Measurements from ENCODE around the gene ATP7A. TPM values are rescaled to one million over a fixed set of nuclear protein-coding genes. Genes with fewer than 3 reads are reported as not detected.
A peak's percentile ranks its signal among the peaks of the same experiment; 100 is the strongest.
"Not testable (repeated sequence)": the region's sequence is repeated elsewhere in the genome, so short reads cannot be mapped to it uniquely, and the experiment has no call there.

The ATP7A gene
- polyA plus RNA-seq, 2 of the 4 experiments (the other 2 are of a cell fraction) = 6.5 to 12.2 TPM

DNA sequence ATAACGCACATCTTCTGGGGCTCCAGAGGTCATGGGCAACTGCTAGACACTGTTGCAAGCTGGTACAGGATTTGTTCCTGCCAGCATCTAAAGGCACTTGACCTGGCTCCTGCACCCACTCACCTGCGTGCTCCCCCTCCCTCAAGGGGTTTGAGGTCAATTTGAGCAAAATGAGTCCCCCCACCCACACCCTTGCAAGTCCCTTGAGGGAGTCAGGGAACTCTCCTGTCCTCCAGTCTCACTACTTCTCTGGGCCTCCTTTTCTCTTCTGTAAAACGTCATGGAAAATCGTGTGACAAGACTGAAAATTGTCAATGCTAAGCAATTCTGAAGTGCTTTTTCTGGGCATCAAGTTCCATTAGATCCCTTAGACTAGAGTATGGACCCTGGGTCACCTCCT is 153.7 kb downstream of the ATP7A start:
- ATAC-seq (no peak), FAIRE-seq (no peak), DNase-seq (ENCODE audit: low read depth in 1 of 2, low spot score in 1 of 2) (no peak)
- Histone ChIP-seq H3K4me1 (peaks cover 36% of the 10 kb centered on the region), H3K9me3 (no peaks in the 10 kb centered on the region), H3K27ac (peak overlapping the region; percentile 73 to 84), H3K4me3 (no peak overlapping the region), H3K4me2 (peak overlapping the region; percentile 61; the same call in 1 of the 3 replicates)
- 72% methylated on average over 4 of the region's 4 CpGs for WGBS (ENCODE audit: missing lambda C conversion rate)
- ChIA-PET POLR2A (interaction anchor here (0.9 kb wide), 1 partner anchor 39 kb away, joined by 4 read pairs; the partner anchor contains the start of gene PGK1), CTCF (interaction anchor here (0.9 to 1.1 kb wide), 2 partner anchors 40 to 54 kb away, joined by 3 read pairs; partner anchors contain the start of gene PGK1)
- TF ChIP-seq HOXA7 (CRISPR knock-in tag; IDR thresholded peaks at IDR 0.05) = no peak
- TF ChIP-seq FOSB (CRISPR knock-in tag; IDR thresholded peaks at IDR 0.05) = no peak
- TF ChIP-seq SMC3 (IDR thresholded peaks at IDR 0.05) = no peak
- TF ChIP-seq NFE2L2 (conservative IDR thresholded peaks at IDR 0.05; ENCODE audit: low read length) = no peak
- no peak for TF ChIP-seq ZNF302 (CRISPR knock-in tag; IDR thresholded peaks at IDR 0.05)
- no peak for TF ChIP-seq EHMT2 (IDR thresholded peaks at IDR 0.05; ENCODE audit: low read depth)
- TF ChIP-seq CHD2 (IDR thresholded peaks at IDR 0.05; ENCODE audit: low read length, partially characterized antibody) = no peak

DNA sequence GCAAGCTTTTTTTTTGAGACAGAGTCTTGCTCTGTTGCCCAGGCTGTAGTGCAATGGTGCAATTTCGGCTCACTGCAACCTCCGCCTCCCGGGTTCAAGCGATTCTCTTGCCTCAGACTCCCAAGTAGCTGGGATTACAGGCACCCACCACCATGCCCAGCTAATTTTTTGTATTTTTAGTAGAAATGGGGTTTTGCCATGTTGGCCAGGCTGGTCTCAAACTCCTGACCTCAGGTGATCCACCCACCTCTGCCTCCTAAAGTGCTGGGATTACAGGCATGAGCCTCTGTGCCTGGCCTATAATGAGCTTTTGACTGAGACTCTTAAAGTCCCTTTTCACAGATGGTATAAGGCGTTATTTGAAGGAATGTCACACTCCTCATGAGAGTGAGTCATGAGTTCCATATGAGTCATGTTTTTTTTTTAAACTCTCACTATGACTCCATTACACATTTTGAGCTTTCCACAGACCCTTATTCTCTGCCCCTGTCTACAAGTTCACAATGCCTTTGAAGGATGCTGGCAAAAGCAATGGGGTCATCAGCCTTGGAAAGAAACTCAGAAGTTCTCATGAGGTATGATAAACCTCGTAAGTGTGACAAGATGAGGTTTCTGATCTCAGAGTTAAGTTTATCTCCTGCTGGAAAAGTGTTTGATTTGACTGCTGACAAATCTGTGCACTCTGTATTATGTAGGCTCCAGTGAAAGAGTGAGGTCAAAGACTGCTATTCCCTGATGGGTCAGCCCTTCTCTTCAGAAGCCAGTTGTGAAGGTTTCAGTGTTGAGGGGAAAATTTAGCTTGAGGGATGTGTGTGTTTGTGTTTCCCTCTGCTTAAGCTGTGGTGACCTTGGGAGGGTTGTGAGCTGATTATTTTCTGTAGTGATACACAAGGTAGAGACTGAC is 154.5 kb downstream of the ATP7A start:
- ChIA-PET CTCF (interaction anchor here (0.8 to 1.1 kb wide), 3 partner anchors 35 to 53 kb away, joined by 3 read pairs; partner anchors contain the start of gene PGK1), POLR2A (interaction anchor here (0.9 kb wide), 1 partner anchor 39 kb away, joined by 4 read pairs; the partner anchor contains the start of gene PGK1)
- H3K4me3 ChIP-seq, H3K9me3 ChIP-seq: not testable (repeated sequence)
- FAIRE-seq = peak; percentile 91
- 59% methylated on average over 6 of the region's 6 CpGs for WGBS (ENCODE audit: missing lambda C conversion rate)
- peak overlapping the region; percentile 61 for H3K4me2 ChIP-seq
- TF ChIP-seq FOSL2 (IDR thresholded peaks at IDR 0.05) = peak; percentile 80
- TF ChIP-seq FOSL2 (CRISPR knock-in tag; IDR thresholded peaks at IDR 0.05) = peak; percentile 93
- TF ChIP-seq, protein P1, sequence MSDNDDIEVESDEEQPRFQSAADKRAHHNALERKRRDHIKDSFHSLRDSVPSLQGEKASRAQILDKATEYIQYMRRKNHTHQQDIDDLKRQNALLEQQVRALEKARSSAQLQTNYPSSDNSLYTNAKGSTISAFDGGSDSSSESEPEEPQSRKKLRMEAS (IDR thresholded peaks at IDR 0.05) = 0 out of 2 replicates have a peak, but pooled peaks have one; percentile 31
- TF ChIP-seq JUNB (IDR thresholded peaks at IDR 0.05) = peak; percentile 55; the same call in 1 of the 2 replicates
- peak overlapping the region; percentile 73 to 84 for H3K27ac ChIP-seq
- peak; percentile 31 to 41 for DNase-seq (ENCODE audit: low read depth in 1 of 2, low spot score in 1 of 2)
- peak; percentile 63 to 70; a peak in 5 of 6 replicates for ATAC-seq
- peaks cover 42% of the 10 kb centered on the region for H3K4me1 ChIP-seq

DNA sequence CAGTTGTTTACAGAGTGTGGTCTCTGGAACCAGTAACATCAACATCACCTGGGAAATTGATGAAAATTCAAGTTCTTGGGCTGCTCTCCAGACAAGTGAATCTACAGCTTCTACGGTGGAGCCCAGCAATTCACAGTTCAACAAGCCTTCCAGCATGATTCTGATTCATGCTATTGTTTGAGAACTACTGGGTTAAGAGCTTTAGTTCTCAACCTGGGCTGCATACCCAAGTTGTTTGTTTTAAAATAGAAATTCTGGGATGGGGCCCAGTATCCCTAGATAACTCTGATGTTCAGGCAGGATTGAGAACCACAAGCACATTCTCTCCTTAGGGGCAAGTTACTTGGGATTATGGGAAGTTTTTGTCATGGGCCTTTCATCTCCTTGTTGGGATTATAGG is 155.6 kb downstream of the ATP7A start:
- POLR2A ChIA-PET = no interaction called here
- no peak for DNase-seq (ENCODE audit: low read depth in 1 of 2, low spot score in 1 of 2)
- peak overlapping the region; percentile 73 to 84 for H3K27ac ChIP-seq

DNA sequence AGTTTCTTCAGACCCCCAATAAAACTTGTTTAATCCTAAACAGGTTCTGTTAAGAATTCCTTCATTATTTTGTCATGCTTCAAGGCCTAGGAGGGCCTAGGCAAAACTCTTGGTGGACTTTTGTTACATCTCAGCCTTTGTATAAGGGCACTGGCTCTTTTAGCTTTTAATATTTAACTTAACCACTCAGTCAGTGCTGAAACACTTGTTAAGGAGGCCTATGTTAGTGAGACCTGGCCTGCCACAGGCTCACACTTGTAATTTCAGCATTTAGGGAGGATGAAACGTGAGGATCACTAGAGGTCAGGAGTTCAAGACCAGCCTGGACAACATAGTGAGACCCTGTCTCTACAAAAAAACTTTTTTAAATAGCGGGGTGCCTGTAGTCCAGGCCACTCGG is 160.8 kb downstream of the ATP7A start:
- no peak for ATAC-seq
- H3K4me2 ChIP-seq = no peak overlapping the region
- H3K27ac ChIP-seq = peak overlapping the region; percentile 59 to 84; a peak in 5 of 6 replicates
- H3K9me3 ChIP-seq = peaks cover 12% of the 10 kb centered on the region
- ChIA-PET CTCF (interaction anchor here (1.3 kb wide), 1 partner anchor 21 kb away, joined by 5 read pairs; no protein-coding TSS in a partner anchor), POLR2A (no interaction called here)
- no peak overlapping the region for H3K4me3 ChIP-seq
- FAIRE-seq = no peak
- WGBS (ENCODE audit: missing lambda C conversion rate) = 68% methylated on average over 3 of the region's 3 CpGs
- no peak for TF ChIP-seq CBX2 (IDR thresholded peaks at IDR 0.05; ENCODE audit: borderline replicate concordance, low read depth)
- TF ChIP-seq, protein P2, sequence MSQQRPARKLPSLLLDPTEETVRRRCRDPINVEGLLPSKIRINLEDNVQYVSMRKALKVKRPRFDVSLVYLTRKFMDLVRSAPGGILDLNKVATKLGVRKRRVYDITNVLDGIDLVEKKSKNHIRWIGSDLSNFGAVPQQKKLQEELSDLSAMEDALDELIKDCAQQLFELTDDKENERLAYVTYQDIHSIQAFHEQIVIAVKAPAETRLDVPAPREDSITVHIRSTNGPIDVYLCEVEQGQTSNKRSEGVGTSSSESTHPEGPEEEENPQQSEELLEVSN (IDR thresholded peaks at IDR 0.05; ENCODE audit: borderline replicate concordance, low read depth) = no peak
- peaks cover 29% of the 10 kb centered on the region for H3K4me1 ChIP-seq
- no peak for DNase-seq (ENCODE audit: low read depth in 1 of 2, low spot score in 1 of 2)

More for the DNA sequence above, 155.6 kb downstream of the ATP7A start:
- peaks cover 47% of the 10 kb centered on the region for H3K4me1 ChIP-seq
- no peaks in the 10 kb centered on the region for H3K9me3 ChIP-seq
- 38% methylated on average over 1 of the region's 1 CpG for WGBS (ENCODE audit: missing lambda C conversion rate)
- no peak overlapping the region for H3K4me3 ChIP-seq
- CTCF ChIA-PET = no interaction called here
- ATAC-seq (no peak), FAIRE-seq (peak; percentile 18)
- TF ChIP-seq RAD21 (conservative IDR thresholded peaks at IDR 0.05 in 1 of 2, IDR thresholded peaks at IDR 0.05 in 1 of 2) (no peak), EP300 (IDR thresholded peaks at IDR 0.05) (no peak)
- TF ChIP-seq, protein P1 (IDR thresholded peaks at IDR 0.05) = no peak
- H3K4me2 ChIP-seq = peak overlapping the region; percentile 61

DNA sequence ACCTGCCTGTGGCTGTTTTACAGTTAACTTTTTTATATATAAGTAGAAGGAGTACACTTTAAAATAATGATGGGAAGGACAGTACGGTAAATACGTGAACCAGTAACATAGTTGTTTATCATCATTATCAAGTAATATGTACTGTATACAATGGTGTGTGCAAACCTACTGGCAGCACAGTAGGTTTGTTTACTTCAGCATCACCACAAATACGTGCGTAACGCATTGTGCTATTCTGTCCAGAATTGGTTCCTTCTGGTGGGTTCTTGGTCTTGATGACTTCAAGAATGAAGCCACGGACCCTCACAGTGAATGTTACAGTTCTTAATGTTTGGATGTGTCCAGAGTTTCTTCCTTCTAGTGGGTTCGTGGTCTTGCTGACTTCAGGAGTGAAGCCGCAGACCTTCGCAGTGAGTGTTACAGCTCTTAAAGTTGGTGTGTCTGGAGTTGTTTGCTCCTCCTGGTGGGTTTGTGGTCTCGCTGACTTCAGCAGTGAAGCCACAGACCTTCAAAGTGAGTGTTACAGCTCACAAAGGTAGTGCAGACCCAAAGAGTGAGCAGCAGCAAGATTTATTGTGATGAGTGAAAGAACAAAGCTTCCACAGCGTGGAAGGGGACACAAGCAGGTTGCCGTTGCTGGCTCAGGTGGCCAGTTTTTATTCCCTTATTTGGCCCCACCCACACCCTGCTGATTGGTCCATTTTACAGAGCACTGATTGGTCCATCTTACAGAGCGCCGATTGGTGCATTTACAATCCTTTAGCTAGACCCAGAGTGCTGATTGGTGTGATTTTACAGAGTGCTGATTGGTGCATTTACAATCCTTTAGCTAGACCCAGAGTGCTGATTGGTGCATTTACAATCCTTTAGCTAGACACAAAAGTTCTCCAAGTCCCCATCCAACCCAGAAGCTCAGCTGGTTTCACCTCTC is 162.9 kb downstream of the ATP7A start:
- not testable (repeated sequence) for H3K4me3 ChIP-seq

More for the DNA sequence above, 162.9 kb downstream of the ATP7A start:
- H3K9me3 ChIP-seq = peaks cover 12% of the 10 kb centered on the region
- DNase-seq (ENCODE audit: low read depth in 1 of 2, low spot score in 1 of 2); H3K4me2 ChIP-seq; H3K27ac ChIP-seq; ATAC-seq; FAIRE-seq; POLR2A ChIA-PET: not testable (repeated sequence)
- 79% methylated on average over 11 of the region's 14 CpGs for WGBS (ENCODE audit: missing lambda C conversion rate)
- H3K4me1 ChIP-seq = peaks cover 19% of the 10 kb centered on the region
- CTCF ChIA-PET = interaction anchor here (0.6 to 1.0 kb wide), 3 partner anchors 11 to 48 kb away, joined by 3 to 4 read pairs (median 4); no protein-coding TSS in a partner anchor
